CD4-positive, alpha-beta memory T cell (primary cell): Measurements from ENCODE around the gene KLHL35. TPM values are rescaled to one million over a fixed set of nuclear protein-coding genes. Genes with fewer than 3 reads are reported as not detected.

Experiments
- CTCF ChIA-PET: fragments of 350-600 bp; sonication (Branson Sonifier 250); formaldehyde crosslinking; loops from one replicate; lab custom pipeline; 2021; ENCODE audit warnings: inconsistent platforms; ENCODE audit not compliant: partially characterized antibody; lab: Charles Lee
- POLR2A ChIA-PET: fragments of 350-600 bp; sonication (Branson Sonifier 250); formaldehyde crosslinking; loops from one replicate; lab custom pipeline; 2021; ENCODE audit not compliant: partially characterized antibody; lab: Charles Lee
- DNase-seq, 5 donors: peaks; one replicate each; pipeline versions ENCODE4 v3.0.0 to v3.0.0-alpha.2; 2020 to 2022; ENCODE audit warnings: mixed read lengths in 1 of 5
- H3K27ac ChIP-seq: one replicate; pipeline ENCODE4 v1.7.0; 2013; ENCODE audit warnings: low read depth, low read length
- H3K27me3 ChIP-seq: 2 replicates; pipeline ENCODE4 v1.7.0; 2013; ENCODE audit warnings: mild to moderate bottlenecking, low read length, moderate library complexity; ENCODE audit not compliant: insufficient read depth
- H3K36me3 ChIP-seq: 2 replicates; pipeline ENCODE4 v1.7.0; 2013; ENCODE audit warnings: mild to moderate bottlenecking, low read length, moderate library complexity; ENCODE audit not compliant: insufficient read depth
- H3K4me1 ChIP-seq: 2 replicates; pipeline ENCODE4 v1.7.0; 2013; ENCODE audit warnings: mild to moderate bottlenecking, low read length, moderate library complexity; ENCODE audit not compliant: insufficient read depth
- H3K4me3 ChIP-seq, 2 donors: one replicate each; pipeline ENCODE4 v1.7.0; 2013; ENCODE audit warnings: low read length in 2 of 2, mild to moderate bottlenecking in 1 of 2
- H3K9me3 ChIP-seq, 2 donors: one replicate each; pipeline ENCODE4 v1.7.0; 2013; ENCODE audit warnings: low read length in 2 of 2, control low read depth in 1 of 2; ENCODE audit not compliant: control insufficient read depth in 1 of 2
- H3K27ac Mint-ChIP-seq, 7 donors: one replicate each; pipeline ENCODE4 v1.8.0; 2020 to 2021; ENCODE audit warnings: mixed read lengths in 7 of 7, mild to moderate bottlenecking in 6 of 7, inconsistent platforms in 3 of 7, moderate library complexity in 3 of 7
- H3K27me3 Mint-ChIP-seq, 2 donors: one replicate each; pipeline ENCODE4 v1.8.0; 2020 to 2021; ENCODE audit warnings: mixed read lengths in 2 of 2
- H3K36me3 Mint-ChIP-seq, 2 donors: one replicate each; pipeline ENCODE4 v1.8.0; 2020 to 2021; ENCODE audit warnings: mixed read lengths in 2 of 2, inconsistent platforms in 1 of 2, mild to moderate bottlenecking in 1 of 2
- H3K4me1 Mint-ChIP-seq, 4 donors: one replicate each; pipeline ENCODE4 v1.8.0; 2020 to 2021; ENCODE audit warnings: mixed read lengths in 4 of 4, mild to moderate bottlenecking in 1 of 4
- H3K4me3 Mint-ChIP-seq, 8 donors: one replicate each; pipeline ENCODE4 v1.8.0; 2020 to 2021; ENCODE audit warnings: mixed read lengths in 8 of 8, mild to moderate bottlenecking in 7 of 8, moderate library complexity in 6 of 8, inconsistent platforms in 3 of 8
- H3K9me3 Mint-ChIP-seq, 8 donors: one replicate each; pipeline ENCODE4 v1.8.0; 2020 to 2021; ENCODE audit warnings: mixed read lengths in 8 of 8, mild to moderate bottlenecking in 5 of 8, inconsistent platforms in 3 of 8, moderate library complexity in 1 of 8
- intact Hi-C: fragments of 100-400 bp; cut with micrococcal nuclease; formaldehyde crosslinking; loops from one replicate; pipeline ENCODE4 v1.15.1; 2023
- polyA plus RNA-seq, 2 donors: library from polyadenylated mRNA; unstranded; fragments of 300-500 nt; fragmentation: Illumina TruSeq; gene quantifications; one replicate each; pipeline ENCODE4 v1.2.3, GENCODE V29; 2021
- total RNA-seq, 2 experiments: library from RNA; stranded (reverse); gene quantifications; one replicate each; pipeline ENCODE4 v1.2.3, GENCODE V29; 2021

Gene KLHL35
- total and polyA plus RNA-seq, 4 experiments from 2014 or later: 0.93 to 1.5 (median 1.3) TPM

- intact Hi-C loops: no loop called here
- H3K27ac ChIP-seq: no peak overlapping the region
Observed at GRCh38 chr11:75376175-75376574, 56.8 kb downstream of the KLHL35 start.

GRCh38 chr11:75375626-75376025 lies 57.4 kb downstream of the KLHL35 start:
- no peaks in the 10 kb centered on the region for H3K27me3 ChIP-seq
- Mint-ChIP-seq H3K4me3 (no peak overlapping the region), H3K27ac (peak overlapping the region in 1 of 7 donors; percentile 18), H3K4me1 (peaks cover 0 to 4% (median 1%) of the 10 kb centered on the region in 4 donors), H3K9me3 (no peaks in the 10 kb centered on the region), H3K36me3 (no peaks in the 10 kb centered on the region), H3K27me3 (no peaks in the 10 kb centered on the region)
- H3K9me3 ChIP-seq: no peaks in the 10 kb centered on the region
- no peaks in the 10 kb centered on the region for H3K36me3 ChIP-seq
- no peak overlapping the region for H3K4me3 ChIP-seq
- no peak overlapping the region for H3K27ac ChIP-seq
- DNase-seq: no peak
- intact Hi-C loops: no loop called here
- ChIA-PET POLR2A (no interaction called here), CTCF (interaction anchor here (1.3 to 2.9 kb wide), 2 partner anchors 8 to 96 kb away, joined by 3 to 10 read pairs; no protein-coding TSS in a partner anchor)
- H3K4me1 ChIP-seq: no peaks in the 10 kb centered on the region

More at GRCh38 chr11:75376175-75376574, 56.8 kb downstream of the KLHL35 start:
- Histone ChIP-seq H3K27me3 (no peaks in the 10 kb centered on the region), H3K4me3 (no peak overlapping the region), H3K36me3 (no peaks in the 10 kb centered on the region), H3K9me3 (no peaks in the 10 kb centered on the region), H3K4me1 (no peaks in the 10 kb centered on the region)
- POLR2A ChIA-PET: interaction anchor here (1.4 kb wide), 1 partner anchor 96 kb away, joined by 4 read pairs; no protein-coding TSS in a partner anchor
- H3K4me3 Mint-ChIP-seq: no peak overlapping the region
- H3K4me1 Mint-ChIP-seq: peaks cover 0 to 4% (median 1%) of the 10 kb centered on the region in 4 donors
- CTCF ChIA-PET: interaction anchor here (2.9 kb wide), 1 partner anchor 97 kb away, joined by 10 read pairs; no protein-coding TSS in a partner anchor
- H3K27ac Mint-ChIP-seq: peak overlapping the region in 1 of 7 donors; percentile 27
- H3K36me3 Mint-ChIP-seq: no peaks in the 10 kb centered on the region
- no peaks in the 10 kb centered on the region for H3K27me3 Mint-ChIP-seq
- H3K9me3 Mint-ChIP-seq: no peaks in the 10 kb centered on the region
- DNase-seq: no peak

GRCh38 chr11:75374646-75375045 lies 58.4 kb downstream of the KLHL35 start:
- Histone ChIP-seq H3K4me3 (no peak overlapping the region), H3K4me1 (no peaks in the 10 kb centered on the region), H3K9me3 (no peaks in the 10 kb centered on the region), H3K36me3 (no peaks in the 10 kb centered on the region), H3K27me3 (no peaks in the 10 kb centered on the region), H3K27ac (no peak overlapping the region)
- ChIA-PET POLR2A (no interaction called here), CTCF (interaction anchor here (1.3 kb wide), 1 partner anchor 9 kb away, joined by 3 read pairs; no protein-coding TSS in a partner anchor)
- H3K4me1 Mint-ChIP-seq: peaks cover 0 to 8% (median 4%) of the 10 kb centered on the region in 4 donors
- no peak for DNase-seq
- H3K9me3 Mint-ChIP-seq: peaks cover 0 to 4% (median 0%) of the 10 kb centered on the region in 8 donors
- peaks cover 0 to 3% of the 10 kb centered on the region in 2 donors for H3K36me3 Mint-ChIP-seq
- H3K4me3 Mint-ChIP-seq: no peak overlapping the region
- H3K27ac Mint-ChIP-seq: peak overlapping the region in 1 of 7 donors; percentile 39
- intact Hi-C loops: no loop called here
- no peaks in the 10 kb centered on the region for H3K27me3 Mint-ChIP-seq

- POLR2A ChIA-PET: no interaction called here
- Histone ChIP-seq H3K4me3 (no peak overlapping the region), H3K9me3 (no peaks in the 10 kb centered on the region), H3K27me3 (no peaks in the 10 kb centered on the region), H3K27ac (no peak overlapping the region), H3K36me3 (no peaks in the 10 kb centered on the region), H3K4me1 (no peaks in the 10 kb centered on the region)
- H3K4me3 Mint-ChIP-seq: no peak overlapping the region
- H3K9me3 Mint-ChIP-seq: peaks cover 0 to 10% (median under 1%) of the 10 kb centered on the region in 8 donors
- peaks cover 0 to 3% of the 10 kb centered on the region in 2 donors for H3K36me3 Mint-ChIP-seq
- H3K27ac Mint-ChIP-seq: no peak overlapping the region
- CTCF ChIA-PET: no interaction called here
- DNase-seq: no peak
- H3K4me1 Mint-ChIP-seq: peaks cover 0 to 8% (median 4%) of the 10 kb centered on the region in 4 donors
- intact Hi-C loops: no loop called here
- no peaks in the 10 kb centered on the region for H3K27me3 Mint-ChIP-seq
Observed at GRCh38 chr11:75373201-75373600, 59.8 kb downstream of the KLHL35 start.

Other genes starting within 250 kb of the KLHL35 start
- under 1 TPM; 0.15 to 0.22 TPM for gene TPBGL, start 192.4 kb downstream of the KLHL35 start, total RNA-seq
- gene TPBGL, start 192.4 kb downstream of the KLHL35 start, polyA plus RNA-seq: under 1 TPM; 0.10 to 0.30 TPM
- gene ARRB1, start 81.5 kb downstream of the KLHL35 start, total RNA-seq: 10 to 100 TPM; 45.0 to 47.5 TPM
- gene ARRB1, start 81.5 kb downstream of the KLHL35 start, polyA plus RNA-seq: 1 to 10 TPM; 6.6 to 7.9 TPM
- 1,000 to 10,000 TPM; 4,846 to 5,053 TPM for gene RPS3, start 33.7 kb downstream of the KLHL35 start, total RNA-seq
- gene RPS3, start 33.7 kb downstream of the KLHL35 start, polyA plus RNA-seq: 1,000 to 10,000 TPM; 5,445 to 5,812 TPM
- 100 to 1,000 TPM; 141 to 160 TPM for gene GDPD5, start 92.7 kb upstream of the KLHL35 start, total RNA-seq
- 10 to 100 TPM; 11.0 to 30.0 TPM for gene GDPD5, start 92.7 kb upstream of the KLHL35 start, polyA plus RNA-seq
- 10 to 100 TPM; 15.6 to 16.2 TPM for gene SERPINH1, start 129.1 kb upstream of the KLHL35 start, total RNA-seq
- 1 to 10 TPM; 1.1 to 7.1 TPM for gene SERPINH1, start 129.1 kb upstream of the KLHL35 start, polyA plus RNA-seq
- gene MAP6, start 235.8 kb upstream of the KLHL35 start, total RNA-seq: not detected
- gene MAP6, start 235.8 kb upstream of the KLHL35 start, polyA plus RNA-seq: not detected